HepG2 (cell line): ENCODE results near the gene CPB2. TPM values are rescaled to one million over a fixed set of nuclear protein-coding genes. Genes with fewer than 3 reads are reported as not detected.

Experiments used
- BCL6 ChIP-seq: IDR thresholded peaks from 2 replicates; pipeline ENCODE4 v1.6.1; 2016; ENCODE audit warnings: missing genetic modification reagents, missing compliant biosample characterization
- CEBPG ChIP-seq: IDR thresholded peaks from 2 replicates; pipeline ENCODE4 v1.6.1; 2016
- EEA1 ChIP-seq: sonication (generic); formaldehyde crosslinking; IDR thresholded peaks from 2 replicates; pipeline ENCODE4 v1.5.1; 2020; ENCODE audit warnings: mild to moderate bottlenecking, missing genetic modification reagents, borderline replicate concordance
- FOXM1 ChIP-seq: sonication (generic); formaldehyde crosslinking; IDR thresholded peaks from 2 replicates; pipeline ENCODE4 v1.5.0; 2020; ENCODE audit warnings: missing genetic modification reagents
- GATAD2A ChIP-seq: IDR thresholded peaks from 2 replicates; pipeline ENCODE4 v1.6.1; 2016
- HMG20A ChIP-seq: IDR thresholded peaks from 2 replicates; pipeline ENCODE4 v1.6.1; 2016; ENCODE audit warnings: borderline replicate concordance
- HNF4A ChIP-seq: sonication (generic); formaldehyde crosslinking; IDR thresholded peaks from 2 replicates; pipeline ENCODE4 v1.4.0; 2020; ENCODE audit warnings: missing genetic modification reagents
- HNRNPL ChIP-seq: fragments of 200-400 bp; formaldehyde crosslinking; IDR thresholded peaks from 2 replicates; pipeline ENCODE4 v1.6.1; 2017; ENCODE audit warnings: mild to moderate bottlenecking, low read depth, low read length
- KAT8 ChIP-seq: IDR thresholded peaks from 2 replicates; pipeline ENCODE4 v1.6.1; 2016; ENCODE audit warnings: missing genetic modification reagents, missing compliant biosample characterization
- MLLT10 ChIP-seq: sonication (generic); formaldehyde crosslinking; IDR thresholded peaks from 2 replicates; pipeline ENCODE4 v1.4.0; 2020; ENCODE audit warnings: missing genetic modification reagents
- MXD4 ChIP-seq: IDR thresholded peaks from 2 replicates; pipeline ENCODE4 v1.6.1; 2016; ENCODE audit warnings: mild to moderate bottlenecking, missing biosample characterization, missing genetic modification reagents
- NR2F1 ChIP-seq, 2 experiments: fragments of 450-650 bp in 1 of 2; formaldehyde crosslinking in 1 of 2; IDR thresholded peaks; 2 replicates each; pipeline versions ENCODE4 v1.5.0 to v1.6.1; 2016 to 2020; ENCODE audit warnings: mild to moderate bottlenecking in 1 of 2, missing compliant biosample characterization in 1 of 2, missing genetic modification reagents in 1 of 2, moderate library complexity in 1 of 2
- RFX1 ChIP-seq: fragments of 450-650 bp; IDR thresholded peaks from 2 replicates; pipeline ENCODE4 v1.6.1; 2017
- SAP130 ChIP-seq: IDR thresholded peaks from 2 replicates; pipeline ENCODE4 v1.6.1; 2016; ENCODE audit warnings: low read depth
- SOX6 ChIP-seq, 2 experiments: fragments of 450-650 bp in 1 of 2; sonication (generic) in 1 of 2; formaldehyde crosslinking in 1 of 2; IDR thresholded peaks; 2 replicates each; pipeline versions ENCODE4 v1.4.0 to v1.6.1; 2017 to 2020; ENCODE audit warnings: antibody characterized with exemption in 1 of 2, mild to moderate bottlenecking in 1 of 2, missing genetic modification reagents in 1 of 2
- TCF7L2 ChIP-seq: IDR thresholded peaks from 2 replicates; pipeline ENCODE4 v1.6.1; 2011; ENCODE audit warnings: mild to moderate bottlenecking, low read depth, low read length, moderate library complexity
- ZNF746 ChIP-seq: sonication (generic); formaldehyde crosslinking; IDR thresholded peaks from 2 replicates; pipeline ENCODE4 v1.8.0; 2022; ENCODE audit warnings: mild to moderate bottlenecking, missing genetic modification reagents
- ZNF747 ChIP-seq: sonication (generic); formaldehyde crosslinking; IDR thresholded peaks from 2 replicates; pipeline ENCODE4 v1.8.1; 2023; ENCODE audit warnings: missing genetic modification reagents, mild to moderate bottlenecking, borderline replicate concordance
- ZNF761 ChIP-seq: sonication (generic); formaldehyde crosslinking; conservative IDR thresholded peaks from 2 replicates; pipeline ENCODE4 v1.4.0; 2020; ENCODE audit warnings: mild to moderate bottlenecking, missing genetic modification reagents
- ZNF841 ChIP-seq: sonication (generic); formaldehyde crosslinking; IDR thresholded peaks from 2 replicates; pipeline ENCODE4 v1.8.1; 2023; ENCODE audit warnings: missing genetic modification reagents, borderline replicate concordance
- polyA plus RNA-seq, 8 experiments: library from polyadenylated mRNA; depleted of rRNA in 3 of 8; stranded (reverse) in 7 of 8; unstranded in 1 of 8; fragments of >200 nt; fragmentation: Illumina TruSeq in 4 of 8; extraction: Trizol in 4 of 8; gene quantifications; 2 replicates each; pipeline versions ENCODE4 v1.2.1 to v1.2.3, GENCODE V29; 2011 to 2016; ENCODE audit warnings: low read depth in 4 of 8, missing spikeins in 1 of 8, mixed read lengths in 1 of 8; ENCODE audit not compliant: insufficient read depth in 1 of 8
- total RNA-seq, 5 experiments: library from RNA; depleted of rRNA; stranded (reverse); fragments of >200 nt; fragmentation: Illumina TruSeq; extraction: Trizol; gene quantifications; 2 replicates each; pipeline ENCODE4 v1.2.3, GENCODE V29; 2016; ENCODE audit warnings: low read depth in 1 of 5
- TF ChIP-seq, protein P1 (sequence below): sonication (generic); formaldehyde crosslinking; IDR thresholded peaks from 2 replicates; pipeline ENCODE4 v1.5.1; 2020; ENCODE audit warnings: mild to moderate bottlenecking, missing genetic modification reagents, borderline replicate concordance
- TF ChIP-seq, protein P2 (sequence below): sonication (generic); formaldehyde crosslinking; IDR thresholded peaks from 2 replicates; pipeline ENCODE4 v1.4.0; 2020; ENCODE audit warnings: mild to moderate bottlenecking, missing genetic modification reagents, borderline replicate concordance

Gene CPB2
- total and polyA plus RNA-seq, 2 of the 13 experiments (the other 11 are each of a cell fraction or from before 2014, with no cell fraction given), result 125 to 140 TPM

DNA sequence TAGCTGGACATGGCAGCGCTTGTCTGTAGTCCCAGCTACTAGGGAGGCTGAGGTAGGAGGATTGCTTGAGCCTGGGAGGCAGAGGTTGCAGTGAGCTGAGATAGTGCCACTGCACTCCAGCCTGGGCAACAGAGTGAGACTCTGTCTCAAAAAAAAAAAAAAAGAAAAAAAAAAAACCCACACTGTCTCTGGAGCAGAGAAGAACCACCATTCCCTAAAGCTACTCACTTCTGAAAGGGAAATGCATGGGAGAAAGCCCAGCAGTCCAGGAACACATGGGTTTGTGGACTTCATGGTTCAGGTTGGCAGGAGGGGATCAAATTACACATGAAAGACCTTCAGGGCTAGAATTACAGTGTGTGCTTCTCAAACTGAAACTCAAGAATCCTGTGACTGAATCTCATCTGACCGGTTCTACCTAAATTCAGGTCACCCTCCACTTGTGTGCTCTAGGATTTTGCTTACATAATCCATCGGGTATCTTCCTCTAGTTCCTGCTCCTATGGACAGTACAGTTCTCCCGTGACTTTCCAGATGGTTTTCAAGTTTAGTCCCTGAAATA, 30.2 kb upstream of the CPB2 start (continued):
- TF ChIP-seq, protein P1, sequence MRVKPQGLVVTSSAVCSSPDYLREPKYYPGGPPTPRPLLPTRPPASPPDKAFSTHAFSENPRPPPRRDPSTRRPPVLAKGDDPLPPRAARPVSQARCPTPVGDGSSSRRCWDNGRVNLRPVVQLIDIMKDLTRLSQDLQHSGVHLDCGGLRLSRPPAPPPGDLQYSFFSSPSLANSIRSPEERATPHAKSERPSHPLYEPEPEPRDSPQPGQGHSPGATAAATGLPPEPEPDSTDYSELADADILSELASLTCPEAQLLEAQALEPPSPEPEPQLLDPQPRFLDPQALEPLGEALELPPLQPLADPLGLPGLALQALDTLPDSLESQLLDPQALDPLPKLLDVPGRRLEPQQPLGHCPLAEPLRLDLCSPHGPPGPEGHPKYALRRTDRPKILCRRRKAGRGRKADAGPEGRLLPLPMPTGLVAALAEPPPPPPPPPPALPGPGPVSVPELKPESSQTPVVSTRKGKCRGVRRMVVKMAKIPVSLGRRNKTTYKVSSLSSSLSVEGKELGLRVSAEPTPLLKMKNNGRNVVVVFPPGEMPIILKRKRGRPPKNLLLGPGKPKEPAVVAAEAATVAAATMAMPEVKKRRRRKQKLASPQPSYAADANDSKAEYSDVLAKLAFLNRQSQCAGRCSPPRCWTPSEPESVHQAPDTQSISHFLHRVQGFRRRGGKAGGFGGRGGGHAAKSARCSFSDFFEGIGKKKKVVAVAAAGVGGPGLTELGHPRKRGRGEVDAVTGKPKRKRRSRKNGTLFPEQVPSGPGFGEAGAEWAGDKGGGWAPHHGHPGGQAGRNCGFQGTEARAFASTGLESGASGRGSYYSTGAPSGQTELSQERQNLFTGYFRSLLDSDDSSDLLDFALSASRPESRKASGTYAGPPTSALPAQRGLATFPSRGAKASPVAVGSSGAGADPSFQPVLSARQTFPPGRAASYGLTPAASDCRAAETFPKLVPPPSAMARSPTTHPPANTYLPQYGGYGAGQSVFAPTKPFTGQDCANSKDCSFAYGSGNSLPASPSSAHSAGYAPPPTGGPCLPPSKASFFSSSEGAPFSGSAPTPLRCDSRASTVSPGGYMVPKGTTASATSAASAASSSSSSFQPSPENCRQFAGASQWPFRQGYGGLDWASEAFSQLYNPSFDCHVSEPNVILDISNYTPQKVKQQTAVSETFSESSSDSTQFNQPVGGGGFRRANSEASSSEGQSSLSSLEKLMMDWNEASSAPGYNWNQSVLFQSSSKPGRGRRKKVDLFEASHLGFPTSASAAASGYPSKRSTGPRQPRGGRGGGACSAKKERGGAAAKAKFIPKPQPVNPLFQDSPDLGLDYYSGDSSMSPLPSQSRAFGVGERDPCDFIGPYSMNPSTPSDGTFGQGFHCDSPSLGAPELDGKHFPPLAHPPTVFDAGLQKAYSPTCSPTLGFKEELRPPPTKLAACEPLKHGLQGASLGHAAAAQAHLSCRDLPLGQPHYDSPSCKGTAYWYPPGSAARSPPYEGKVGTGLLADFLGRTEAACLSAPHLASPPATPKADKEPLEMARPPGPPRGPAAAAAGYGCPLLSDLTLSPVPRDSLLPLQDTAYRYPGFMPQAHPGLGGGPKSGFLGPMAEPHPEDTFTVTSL (CRISPR knock-in tag), result peak; percentile 50; the same call in 1 of the 2 replicates
- TF ChIP-seq, protein P2, sequence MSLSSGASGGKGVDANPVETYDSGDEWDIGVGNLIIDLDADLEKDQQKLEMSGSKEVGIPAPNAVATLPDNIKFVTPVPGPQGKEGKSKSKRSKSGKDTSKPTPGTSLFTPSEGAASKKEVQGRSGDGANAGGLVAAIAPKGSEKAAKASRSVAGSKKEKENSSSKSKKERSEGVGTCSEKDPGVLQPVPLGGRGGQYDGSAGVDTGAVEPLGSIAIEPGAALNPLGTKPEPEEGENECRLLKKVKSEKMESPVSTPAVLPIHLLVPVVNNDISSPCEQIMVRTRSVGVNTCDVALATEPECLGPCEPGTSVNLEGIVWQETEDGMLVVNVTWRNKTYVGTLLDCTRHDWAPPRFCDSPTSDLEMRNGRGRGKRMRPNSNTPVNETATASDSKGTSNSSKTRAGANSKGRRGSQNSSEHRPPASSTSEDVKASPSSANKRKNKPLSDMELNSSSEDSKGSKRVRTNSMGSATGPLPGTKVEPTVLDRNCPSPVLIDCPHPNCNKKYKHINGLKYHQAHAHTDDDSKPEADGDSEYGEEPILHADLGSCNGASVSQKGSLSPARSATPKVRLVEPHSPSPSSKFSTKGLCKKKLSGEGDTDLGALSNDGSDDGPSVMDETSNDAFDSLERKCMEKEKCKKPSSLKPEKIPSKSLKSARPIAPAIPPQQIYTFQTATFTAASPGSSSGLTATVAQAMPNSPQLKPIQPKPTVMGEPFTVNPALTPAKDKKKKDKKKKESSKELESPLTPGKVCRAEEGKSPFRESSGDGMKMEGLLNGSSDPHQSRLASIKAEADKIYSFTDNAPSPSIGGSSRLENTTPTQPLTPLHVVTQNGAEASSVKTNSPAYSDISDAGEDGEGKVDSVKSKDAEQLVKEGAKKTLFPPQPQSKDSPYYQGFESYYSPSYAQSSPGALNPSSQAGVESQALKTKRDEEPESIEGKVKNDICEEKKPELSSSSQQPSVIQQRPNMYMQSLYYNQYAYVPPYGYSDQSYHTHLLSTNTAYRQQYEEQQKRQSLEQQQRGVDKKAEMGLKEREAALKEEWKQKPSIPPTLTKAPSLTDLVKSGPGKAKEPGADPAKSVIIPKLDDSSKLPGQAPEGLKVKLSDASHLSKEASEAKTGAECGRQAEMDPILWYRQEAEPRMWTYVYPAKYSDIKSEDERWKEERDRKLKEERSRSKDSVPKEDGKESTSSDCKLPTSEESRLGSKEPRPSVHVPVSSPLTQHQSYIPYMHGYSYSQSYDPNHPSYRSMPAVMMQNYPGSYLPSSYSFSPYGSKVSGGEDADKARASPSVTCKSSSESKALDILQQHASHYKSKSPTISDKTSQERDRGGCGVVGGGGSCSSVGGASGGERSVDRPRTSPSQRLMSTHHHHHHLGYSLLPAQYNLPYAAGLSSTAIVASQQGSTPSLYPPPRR, result no peak
- 0 out of 2 replicates have a peak, but pooled peaks have one; percentile 52 for TF ChIP-seq KAT8 (CRISPR knock-in tag)
- TF ChIP-seq SOX6 (IDR thresholded peaks at IDR 0.05), result no peak
- TF ChIP-seq SOX6 (CRISPR knock-in tag; IDR thresholded peaks at IDR 0.05), result peak; percentile 38
- no peak for TF ChIP-seq TCF7L2
- no peak for TF ChIP-seq ZNF761
- TF ChIP-seq ZNF747, result no peak
- no peak for TF ChIP-seq NR2F1 (CRISPR knock-in tag; IDR thresholded peaks at IDR 0.05)
- TF ChIP-seq HNRNPL, result no peak
- TF ChIP-seq CEBPG (CRISPR knock-in tag), result 0 out of 2 replicates have a peak, but pooled peaks have one; percentile 11
- peak; percentile 23 for TF ChIP-seq HNF4A
- peak; percentile 38 for TF ChIP-seq SAP130
- no peak for TF ChIP-seq RFX1
- peak; percentile 13; the same call in 1 of the 2 replicates for TF ChIP-seq HMG20A (CRISPR knock-in tag)
- TF ChIP-seq MXD4 (CRISPR knock-in tag), result peak; percentile 46; the same call in 1 of the 2 replicates
- peak; percentile 47; the same call in 1 of the 2 replicates for TF ChIP-seq GATAD2A (CRISPR knock-in tag)
- TF ChIP-seq FOXM1 (CRISPR knock-in tag), result no peak
- TF ChIP-seq MLLT10 (CRISPR knock-in tag), result no peak
- TF ChIP-seq ZNF841 (CRISPR knock-in tag), result no peak
- TF ChIP-seq ZNF746, result no peak
- peak; percentile 84 for TF ChIP-seq BCL6 (CRISPR knock-in tag)
- no peak for TF ChIP-seq EEA1 (CRISPR knock-in tag)
